Thoracic aorta (tissue), 2 donors: ENCODE data around the gene TXN. TPM values are rescaled to one million over a fixed set of nuclear protein-coding genes. Genes with fewer than 3 reads are reported as not detected.

Experiments used
- ATAC-seq: fragments of 150-250 bp; one replicate; pipeline ENCODE4 v1.8.0; 2017; ENCODE audit warnings: low read depth; ENCODE audit not compliant: insufficient number of reproducible peaks, low FRiP score
- DNase-seq: peaks from one replicate; pipeline ENCODE4 v3.0.0-alpha.2; 2020; ENCODE audit warnings: low spot score
- H3K27ac ChIP-seq, 2 donors: fragments of 200-600 bp; sonication (generic); 1 replicate in 1 of 2; 2 replicates in 1 of 2; pipeline ENCODE4 v1.5.1; 2016; ENCODE audit warnings: mild to moderate bottlenecking in 2 of 2, moderate library complexity in 2 of 2
- H3K27me3 ChIP-seq: fragments of 200-600 bp; sonication (generic); replicated peaks from 2 replicates; pipeline ENCODE4 v1.6.0; 2016; ENCODE audit warnings: mild to moderate bottlenecking; ENCODE audit not compliant: insufficient read depth
- H3K36me3 ChIP-seq: fragments of 200-600 bp; sonication (generic); one replicate; pipeline ENCODE4 v1.5.1; 2016
- H3K4me1 ChIP-seq, 2 donors: fragments of 200-600 bp; sonication (generic); 1 replicate in 1 of 2; 2 replicates in 1 of 2; pipeline versions ENCODE4 v1.5.1 to v1.6.0; 2016; ENCODE audit warnings: low read depth in 2 of 2, mild to moderate bottlenecking in 1 of 2; ENCODE audit not compliant: control insufficient read depth in 1 of 2
- H3K4me3 ChIP-seq: fragments of 200-600 bp; sonication (generic); 2 replicates; pipeline ENCODE4 v1.5.1; 2016; ENCODE audit warnings: mild to moderate bottlenecking
- H3K9me3 ChIP-seq: fragments of 200-600 bp; sonication (generic); 2 replicates; pipeline ENCODE4 v1.5.1; 2016
- total RNA-seq, 2 donors: library from RNA; depleted of rRNA; stranded (reverse); fragments of >200 nt; gene quantifications; one replicate each; pipeline versions ENCODE4 v1.1.0 to v1.2.3, GENCODE V29; 2016
- TF ChIP-seq, protein P1 (sequence below): fragments of 200-600 bp; sonication (generic); IDR thresholded peaks from one replicate; pipeline ENCODE4 v1.5.1; 2019; ENCODE audit warnings: antibody characterized with exemption

TXN gene
- total RNA-seq, 2 donors from 2014 or later: 47.5 to 105 TPM

- TF ChIP-seq, protein P1, sequence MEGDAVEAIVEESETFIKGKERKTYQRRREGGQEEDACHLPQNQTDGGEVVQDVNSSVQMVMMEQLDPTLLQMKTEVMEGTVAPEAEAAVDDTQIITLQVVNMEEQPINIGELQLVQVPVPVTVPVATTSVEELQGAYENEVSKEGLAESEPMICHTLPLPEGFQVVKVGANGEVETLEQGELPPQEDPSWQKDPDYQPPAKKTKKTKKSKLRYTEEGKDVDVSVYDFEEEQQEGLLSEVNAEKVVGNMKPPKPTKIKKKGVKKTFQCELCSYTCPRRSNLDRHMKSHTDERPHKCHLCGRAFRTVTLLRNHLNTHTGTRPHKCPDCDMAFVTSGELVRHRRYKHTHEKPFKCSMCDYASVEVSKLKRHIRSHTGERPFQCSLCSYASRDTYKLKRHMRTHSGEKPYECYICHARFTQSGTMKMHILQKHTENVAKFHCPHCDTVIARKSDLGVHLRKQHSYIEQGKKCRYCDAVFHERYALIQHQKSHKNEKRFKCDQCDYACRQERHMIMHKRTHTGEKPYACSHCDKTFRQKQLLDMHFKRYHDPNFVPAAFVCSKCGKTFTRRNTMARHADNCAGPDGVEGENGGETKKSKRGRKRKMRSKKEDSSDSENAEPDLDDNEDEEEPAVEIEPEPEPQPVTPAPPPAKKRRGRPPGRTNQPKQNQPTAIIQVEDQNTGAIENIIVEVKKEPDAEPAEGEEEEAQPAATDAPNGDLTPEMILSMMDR: no peak
- no peaks in the 10 kb centered on the region for H3K27me3 ChIP-seq
- no peak overlapping the region for H3K4me3 ChIP-seq
- H3K9me3 ChIP-seq: no peaks in the 10 kb centered on the region
- H3K36me3 ChIP-seq: no peaks in the 10 kb centered on the region
- no peak for DNase-seq
- ATAC-seq: no peak
- H3K4me1 ChIP-seq: no peaks in the 10 kb centered on the region
- no peak overlapping the region for H3K27ac ChIP-seq
These were observed 26.4 kb upstream of the TXN start for GRCh38 chr9:110282739-110283081.

- TF ChIP-seq, protein P1: no peak
- H3K27me3 ChIP-seq: no peaks in the 10 kb centered on the region
- ATAC-seq (no peak), DNase-seq (no peak)
- no peak overlapping the region for H3K4me3 ChIP-seq
- H3K9me3 ChIP-seq: no peaks in the 10 kb centered on the region
- no peak overlapping the region for H3K27ac ChIP-seq
- H3K36me3 ChIP-seq: no peaks in the 10 kb centered on the region
- no peaks in the 10 kb centered on the region for H3K4me1 ChIP-seq
These were observed 25.9 kb upstream of the TXN start for GRCh38 chr9:110282018-110282738.

DNA sequence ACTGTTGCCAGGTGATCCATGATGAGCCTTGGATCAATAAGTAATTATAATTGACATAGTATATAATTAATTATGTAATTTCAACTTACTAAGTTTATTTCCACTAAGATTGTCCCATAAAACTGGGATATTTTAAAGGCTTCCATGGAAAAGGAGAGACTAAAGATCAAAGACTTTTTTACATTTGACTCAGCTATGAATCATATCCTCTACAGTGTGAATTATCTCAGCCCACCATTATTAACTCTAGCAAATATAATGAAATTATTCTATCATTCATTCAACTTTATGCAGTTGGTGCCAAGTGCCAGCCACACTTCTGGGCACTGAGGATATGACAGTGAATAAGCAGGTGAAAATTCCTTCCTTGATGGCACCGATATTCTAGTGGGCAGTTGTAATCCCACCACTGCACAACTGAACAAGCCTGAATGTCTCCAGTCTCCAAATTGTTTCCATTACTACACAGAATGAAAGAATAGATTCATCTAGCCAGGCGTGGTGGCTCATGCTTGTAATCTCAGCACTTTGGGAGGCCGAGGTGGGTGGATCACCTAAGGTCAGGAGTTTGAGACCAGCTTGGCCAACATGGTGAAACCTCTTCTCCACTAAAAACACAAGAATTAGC, 21.9 kb upstream of the TXN start:
- H3K9me3 ChIP-seq: no peaks in the 10 kb centered on the region
- no peak for ATAC-seq
- H3K4me3 ChIP-seq: no peak overlapping the region
- H3K27me3 ChIP-seq: no peaks in the 10 kb centered on the region
- TF ChIP-seq, protein P1: no peak
- no peaks in the 10 kb centered on the region for H3K36me3 ChIP-seq
- DNase-seq: no peak
- no peaks in the 10 kb centered on the region for H3K4me1 ChIP-seq
- no peak overlapping the region for H3K27ac ChIP-seq

DNA sequence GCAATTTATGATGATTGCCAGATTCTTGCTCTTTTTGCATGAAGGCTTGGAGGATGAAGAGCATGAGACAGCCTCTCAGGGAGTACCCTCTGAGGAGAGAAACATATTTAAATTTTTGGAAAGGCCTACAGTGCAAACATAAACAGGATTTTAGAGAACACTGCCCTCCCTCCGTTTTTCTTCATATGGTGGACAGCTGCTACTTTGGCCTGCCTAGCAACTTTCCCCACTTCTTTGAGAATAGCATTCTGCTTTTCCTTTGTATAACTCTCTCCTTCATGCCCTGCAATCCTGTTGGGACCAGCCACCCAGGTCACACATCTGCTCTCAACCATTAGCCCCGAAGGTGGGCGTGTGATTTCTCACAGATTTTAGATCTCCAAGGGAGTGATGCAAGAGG, 20.5 kb upstream of the TXN start:
- Histone ChIP-seq H3K9me3 (no peaks in the 10 kb centered on the region), H3K4me1 (no peaks in the 10 kb centered on the region), H3K27ac (no peak overlapping the region), H3K27me3 (no peaks in the 10 kb centered on the region), H3K4me3 (no peak overlapping the region), H3K36me3 (no peaks in the 10 kb centered on the region)
- DNase-seq: no peak
- TF ChIP-seq, protein P1: no peak
- ATAC-seq: no peak

DNA sequence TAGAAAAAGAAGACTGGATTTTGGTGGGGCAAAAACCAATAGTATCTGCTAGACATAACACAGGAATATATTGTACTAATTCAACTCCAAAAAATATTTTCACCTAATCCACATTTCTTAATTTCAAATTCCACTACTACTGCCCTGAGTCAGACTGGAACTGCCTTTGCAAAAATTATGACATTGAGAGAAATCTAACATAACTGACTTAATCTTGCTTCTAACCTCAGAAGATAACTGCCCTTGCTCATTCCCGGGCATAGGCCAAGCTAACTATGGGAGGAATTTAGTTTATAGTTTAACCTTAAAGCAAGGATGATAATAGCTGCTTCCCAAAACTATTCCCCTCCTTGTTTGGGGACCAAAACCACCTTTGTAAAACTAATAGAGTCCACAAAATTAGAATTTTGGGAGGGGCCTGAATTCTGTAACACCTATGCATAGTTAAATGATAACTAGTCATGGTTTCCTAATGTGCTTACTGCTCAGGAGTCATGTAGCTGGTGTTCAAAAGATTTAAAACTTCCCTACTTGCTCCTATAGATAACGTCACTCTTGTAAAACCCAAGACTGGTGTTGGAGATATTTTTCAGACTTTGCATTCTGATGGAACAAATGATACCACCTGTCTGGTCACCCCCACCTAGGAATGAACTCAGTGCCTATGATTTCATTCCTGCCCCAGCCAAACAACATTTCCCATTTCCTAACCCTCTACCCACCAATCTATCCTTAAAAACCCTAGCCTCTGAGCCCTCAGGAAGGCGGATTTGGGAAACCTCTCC, 14.1 kb upstream of the TXN start:
- no peak for DNase-seq
- Histone ChIP-seq H3K4me3 (no peak overlapping the region), H3K27me3 (no peaks in the 10 kb centered on the region), H3K36me3 (no peaks in the 10 kb centered on the region), H3K9me3 (no peaks in the 10 kb centered on the region), H3K4me1 (no peaks in the 10 kb centered on the region), H3K27ac (no peak overlapping the region)
- ATAC-seq: no peak
- TF ChIP-seq, protein P1: no peak
